Right renal pelvis (tissue), 4 donors: Measurements from ENCODE around the gene HMMR. TPM values are rescaled to one million over a fixed set of nuclear protein-coding genes. Genes with fewer than 3 reads are reported as not detected.
"Not testable (repeated sequence)": the region's sequence is repeated elsewhere in the genome, so short reads cannot be mapped to it uniquely, and the experiment has no call there.

ENCODE experiments used
- DNase-seq, 4 donors: peaks; one replicate each; pipeline ENCODE4 v3.0.0-alpha.2; 2013; ENCODE audit warnings: low read depth in 4 of 4, low spot score in 3 of 4, missing footprints in 1 of 4
- polyA plus RNA-seq, 4 donors: library from polyadenylated mRNA; unstranded; fragments of 120-200 nt; gene quantifications; one replicate each; pipeline ENCODE4 v1.2.1, GENCODE V29; 2013; ENCODE audit not compliant: insufficient read length in 4 of 4

The HMMR gene
- polyA plus RNA-seq, 4 donors: 19.7 to 24.0 (median 20.9) TPM

GRCh38 chr5:163505368-163506094, 45.1 kb downstream of the HMMR start, which contains the start of gene MAT2B:
TSS of gene MAT2B (plus strand) at chr5:163505619. CDS start at chr5:163505687, 68 bp downstream.
- peak; percentile 84 to 94 (median 89) for DNase-seq

GRCh38 chr5:163506095-163506457, 45.6 kb downstream of the HMMR start:
- no peak for DNase-seq

DNA sequence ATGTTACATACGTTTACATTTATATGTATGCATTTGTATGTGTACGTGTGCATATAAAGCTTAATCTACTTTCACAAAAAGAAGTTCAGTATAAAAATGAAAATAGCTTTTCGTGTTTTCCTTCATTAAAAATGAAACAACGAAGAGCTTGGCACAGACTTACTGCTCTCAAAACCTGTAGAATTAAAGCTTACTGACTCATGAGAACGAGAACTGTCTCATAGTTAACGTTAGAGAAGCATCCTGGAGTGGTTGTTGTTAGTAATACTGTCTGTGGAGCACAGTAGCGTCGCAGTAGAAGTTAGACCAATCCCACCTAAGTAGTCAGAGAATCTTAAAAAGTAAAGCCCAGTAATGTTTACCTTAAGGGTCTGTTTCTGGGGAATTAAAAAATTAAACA, 46.3 kb downstream of the HMMR start:
- no peak for DNase-seq

DNA sequence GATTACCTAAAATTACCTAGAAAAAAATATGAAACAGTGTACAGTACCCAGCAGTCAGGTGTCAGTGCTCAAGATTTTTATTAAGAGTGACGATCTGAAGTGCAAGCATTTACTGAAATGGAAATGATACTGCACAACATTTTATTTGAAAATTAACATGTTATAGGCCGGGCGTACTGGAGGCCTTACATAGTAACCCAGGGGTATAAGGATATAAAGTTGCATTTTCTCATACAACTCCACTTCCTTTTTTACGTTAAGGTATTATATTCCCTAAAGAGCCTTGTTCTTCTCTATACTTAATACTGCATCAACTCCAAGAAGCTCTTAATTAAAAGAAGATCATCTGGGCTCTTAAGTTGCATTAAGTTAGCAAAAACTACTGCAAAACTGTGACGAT, 48.3 kb downstream of the HMMR start:
- no peak for DNase-seq

DNA sequence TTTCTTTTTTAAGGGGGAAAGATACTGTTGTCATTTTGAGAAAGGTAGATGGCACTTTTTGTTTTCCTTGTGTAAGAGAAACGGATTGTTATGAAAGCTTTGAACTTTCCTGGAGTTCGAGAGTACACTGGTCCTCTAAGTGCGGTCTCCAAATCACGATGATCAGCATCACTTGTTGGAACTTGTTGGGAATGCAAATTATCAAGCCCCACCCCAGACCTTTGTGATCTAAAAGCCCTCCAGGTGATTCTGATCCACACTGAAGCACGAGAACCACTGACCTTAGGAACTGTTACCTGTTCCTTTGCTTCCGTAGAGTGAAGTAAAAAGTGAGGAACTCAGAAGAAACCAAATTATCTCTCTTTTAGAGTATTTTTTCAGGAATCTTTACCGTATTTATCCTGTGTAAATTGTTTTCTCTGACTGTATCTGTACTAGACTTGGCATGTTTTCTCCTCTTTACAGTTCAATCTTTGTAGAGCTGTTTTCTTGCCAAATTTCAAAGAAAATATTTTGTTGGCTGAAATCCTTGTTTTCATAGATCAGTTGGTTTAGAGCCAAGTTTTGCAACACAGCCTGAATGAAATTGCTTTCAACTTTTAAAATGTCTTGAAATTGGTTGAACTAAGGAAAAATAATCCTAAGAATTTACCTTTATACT, 49.0 kb downstream of the HMMR start:
- DNase-seq: no peak

DNA sequence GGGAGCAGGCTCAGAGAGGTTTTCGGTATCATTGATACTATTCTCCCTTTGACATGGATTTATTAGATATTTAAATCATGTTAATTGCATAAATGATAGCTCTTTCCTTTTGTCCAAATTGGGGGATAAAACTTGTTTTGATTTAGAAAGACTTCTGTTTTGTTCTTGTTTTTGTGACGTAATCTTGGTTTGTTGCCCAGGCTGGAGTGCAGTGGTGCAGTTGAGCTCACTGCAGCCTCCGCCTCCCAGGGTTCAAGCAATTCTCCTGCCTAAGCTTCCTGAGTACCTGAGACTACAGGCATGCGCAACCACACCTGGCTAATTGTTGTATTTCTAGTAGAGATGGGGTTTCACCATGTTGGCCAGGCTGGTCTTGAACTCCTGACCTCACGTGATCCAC, 52.1 kb downstream of the HMMR start:
- DNase-seq: no peak

- DNase-seq: no peak
Observed at GRCh38 chr5:163525096-163525495, 64.7 kb downstream of the HMMR start.

GRCh38 chr5:163529698-163530097, 69.3 kb downstream of the HMMR start:
- DNase-seq: no peak

DNA sequence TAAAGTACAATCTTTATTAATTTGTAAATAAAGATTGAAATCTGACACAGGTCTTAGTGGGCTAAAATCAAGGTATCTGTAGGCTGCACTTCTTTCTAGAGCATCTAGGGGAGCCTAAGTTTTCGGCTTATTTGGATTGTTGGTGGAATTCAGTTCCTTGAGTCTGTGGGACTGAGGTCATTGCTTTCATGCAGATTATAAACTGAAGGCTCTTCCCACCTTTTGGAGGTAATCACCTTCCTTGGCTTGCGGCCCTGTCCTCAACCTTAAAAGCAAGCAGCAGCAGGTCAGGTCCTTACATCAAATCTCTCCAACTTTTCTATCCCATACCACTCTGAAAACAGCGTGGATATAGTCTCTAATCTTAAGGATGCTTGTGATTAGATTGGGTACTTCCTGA, 70.8 kb downstream of the HMMR start:
- DNase-seq: no peak

- DNase-seq: no peak
Observed at GRCh38 chr5:163532171-163533084, 72.0 kb downstream of the HMMR start.

GRCh38 chr5:163533223-163533622, 72.8 kb downstream of the HMMR start:
- no peak for DNase-seq

GRCh38 chr5:163534492-163535094, 74.2 kb downstream of the HMMR start:
- no peak for DNase-seq

DNA sequence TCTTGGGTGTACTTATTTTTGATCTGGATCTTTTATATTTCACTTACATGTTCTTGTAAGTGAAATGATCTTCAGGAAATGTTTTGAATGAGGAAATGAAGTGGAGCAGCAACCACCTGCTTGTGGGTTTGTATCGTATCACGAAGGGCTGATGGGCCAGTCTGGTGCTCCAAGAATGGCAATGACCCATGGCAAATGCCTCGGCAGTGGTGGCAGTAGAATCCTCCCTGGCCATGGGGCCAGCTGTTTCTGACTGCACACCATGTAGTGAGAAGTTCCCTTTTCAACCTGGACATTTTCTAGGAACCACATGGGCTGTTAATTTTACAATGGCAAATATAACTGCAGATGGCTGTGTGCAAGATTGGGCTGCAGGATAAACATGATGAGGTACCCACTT, 74.9 kb downstream of the HMMR start:
- no peak for DNase-seq

DNA sequence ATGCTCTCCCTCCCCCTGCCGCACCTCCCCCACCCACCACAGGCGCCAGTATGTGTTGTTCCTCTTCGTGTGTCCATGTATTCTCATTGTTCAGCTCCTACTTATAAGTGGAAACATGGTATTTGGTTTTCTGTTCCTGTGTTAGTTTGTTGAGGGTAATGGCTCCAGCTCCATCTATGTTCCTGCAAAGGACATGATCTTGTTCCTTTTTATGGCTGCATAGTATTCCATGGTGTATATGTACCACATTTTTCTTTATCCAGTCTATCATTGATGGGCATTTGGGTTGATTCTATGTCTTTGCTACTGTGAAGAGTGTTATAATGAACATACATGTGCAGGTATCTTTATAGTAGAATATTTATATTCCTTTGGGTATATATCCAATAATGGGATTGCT, 76.0 kb downstream of the HMMR start:
- not testable (repeated sequence) for DNase-seq

DNA sequence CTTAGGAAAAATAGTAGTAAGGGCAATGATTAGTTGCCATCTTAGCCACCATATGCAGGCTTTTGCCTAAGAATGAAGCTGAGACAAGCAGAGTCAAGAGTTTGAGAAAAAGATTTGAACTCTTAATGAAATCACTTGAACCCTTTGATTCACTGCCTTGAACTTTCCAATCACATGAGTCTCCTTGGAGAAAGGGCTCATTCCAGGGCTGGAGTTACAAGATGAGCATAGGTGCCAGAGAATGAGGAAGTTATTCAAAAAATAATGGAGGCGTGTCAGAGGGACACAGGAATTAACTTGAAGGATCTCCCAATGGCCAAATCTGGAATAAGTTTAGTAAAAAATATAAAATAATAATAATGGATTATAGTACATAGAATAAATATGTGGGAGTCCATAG, 80.3 kb downstream of the HMMR start:
- DNase-seq: no peak

Other genes starting within 250 kb of the HMMR start
- 100 to 1,000 TPM; 193 to 225 (median 222) TPM for gene CCNG1, start 23.0 kb upstream of the HMMR start, polyA plus RNA-seq
- gene NUDCD2, start 530 bp upstream of the HMMR start, polyA plus RNA-seq: 10 to 100 TPM; 53.6 to 59.5 (median 56.6) TPM
- gene MAT2B, start 45.0 kb downstream of the HMMR start, polyA plus RNA-seq: 100 to 1,000 TPM; 108 to 132 (median 129) TPM